Suppressor macrophage (primary cell): ENCODE data around the gene DIRAS1.
A peak's percentile ranks its signal among the peaks of the same experiment; 100 is the strongest.

Source experiments
- DNase-seq, 4 experiments: peaks; one replicate each; pipeline ENCODE4 v3.0.0-alpha.2; 2020 to 2022
- total RNA-seq, 17 experiments: gene quantifications; one replicate each; lab custom pipeline; 2026; ENCODE audit warnings: mixed read lengths in 6 of 17, inconsistent platforms in 3 of 17; lab: John Stamatoyannopoulos, UW

DIRAS1 gene, protein sequence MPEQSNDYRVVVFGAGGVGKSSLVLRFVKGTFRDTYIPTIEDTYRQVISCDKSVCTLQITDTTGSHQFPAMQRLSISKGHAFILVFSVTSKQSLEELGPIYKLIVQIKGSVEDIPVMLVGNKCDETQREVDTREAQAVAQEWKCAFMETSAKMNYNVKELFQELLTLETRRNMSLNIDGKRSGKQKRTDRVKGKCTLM
- 0.98 to 9.1 (median 3.1) reads per million in 17 experiments for total RNA-seq

GRCh38 chr19:2720777-2721569, at the start of gene DIRAS1:
Gene DIRAS1, minus strand, starts transcription at chr19:2721372. Its CDS starts 3,566 bp downstream, at chr19:2717806.
- peak in 1 of 4 experiments; percentile 49 for DNase-seq

DNA sequence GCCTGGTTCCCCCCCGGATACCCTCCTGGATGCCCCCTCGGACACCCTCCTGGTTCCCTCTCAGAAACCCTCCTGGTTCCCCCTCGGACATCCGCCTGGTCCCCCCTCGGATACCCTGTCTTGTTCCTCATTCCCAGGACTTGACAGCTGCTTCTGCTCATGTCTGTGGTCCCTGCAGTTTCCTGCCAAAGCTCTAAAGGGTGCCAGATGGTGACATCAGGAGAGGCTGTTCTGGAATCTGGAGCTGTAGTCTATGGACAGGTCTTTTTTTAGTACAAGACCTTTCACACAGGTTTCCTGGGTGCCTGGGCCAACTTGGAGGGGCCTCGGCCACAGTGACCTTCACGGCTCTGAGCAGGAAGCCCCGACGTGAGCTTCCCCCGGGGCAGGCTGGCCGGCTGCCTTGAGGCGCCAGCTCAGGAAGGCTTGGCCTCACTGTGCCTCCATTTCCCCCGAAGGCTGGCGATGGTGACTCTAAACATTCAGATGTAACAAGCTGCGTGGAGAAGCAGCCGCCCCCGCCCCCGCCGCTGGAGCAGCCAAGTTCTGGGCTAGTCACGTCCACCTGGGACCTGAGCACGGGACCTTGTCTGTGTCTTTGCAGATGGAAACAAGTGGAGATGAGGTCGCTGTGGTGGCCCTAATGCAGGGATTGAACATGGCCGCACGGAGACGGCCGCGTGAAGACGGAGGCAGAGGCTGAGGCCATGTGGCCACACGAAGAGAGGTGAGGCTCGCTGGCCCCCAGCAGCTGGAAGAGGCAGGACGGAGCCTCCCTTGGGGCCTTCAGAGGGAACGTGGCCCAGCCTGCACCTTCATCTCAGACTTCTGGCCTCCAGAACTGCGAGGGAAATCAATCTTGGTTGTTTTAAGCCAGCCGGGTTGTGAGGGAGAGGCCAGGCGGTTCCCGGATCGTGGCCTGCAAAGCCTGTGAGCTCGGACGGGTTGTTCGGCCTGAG, 49.2 kb upstream of the DIRAS1 start:
- DNase-seq: peak; percentile 61 to 77 (median 76)

DNA sequence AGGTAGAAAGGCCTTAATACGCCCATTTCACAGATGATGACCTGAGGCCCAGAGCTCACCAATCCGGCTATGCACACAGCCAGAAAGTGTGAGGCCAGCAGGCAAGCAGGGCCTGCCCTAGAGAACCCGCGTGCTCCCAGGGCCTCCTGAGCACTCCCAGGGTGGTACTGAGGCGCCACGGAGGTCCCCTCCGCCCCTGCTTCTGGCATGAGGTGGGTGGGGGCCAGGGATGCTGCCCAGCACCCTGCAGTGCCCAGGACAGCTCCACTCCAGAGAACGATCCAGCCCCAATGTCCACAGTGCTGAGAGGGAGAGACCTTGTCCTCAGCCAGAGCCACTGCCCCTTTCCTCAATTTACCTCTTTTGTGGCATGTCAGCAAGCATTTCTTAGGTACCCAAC, 48.0 kb upstream of the DIRAS1 start:
- DNase-seq: no peak

DNA sequence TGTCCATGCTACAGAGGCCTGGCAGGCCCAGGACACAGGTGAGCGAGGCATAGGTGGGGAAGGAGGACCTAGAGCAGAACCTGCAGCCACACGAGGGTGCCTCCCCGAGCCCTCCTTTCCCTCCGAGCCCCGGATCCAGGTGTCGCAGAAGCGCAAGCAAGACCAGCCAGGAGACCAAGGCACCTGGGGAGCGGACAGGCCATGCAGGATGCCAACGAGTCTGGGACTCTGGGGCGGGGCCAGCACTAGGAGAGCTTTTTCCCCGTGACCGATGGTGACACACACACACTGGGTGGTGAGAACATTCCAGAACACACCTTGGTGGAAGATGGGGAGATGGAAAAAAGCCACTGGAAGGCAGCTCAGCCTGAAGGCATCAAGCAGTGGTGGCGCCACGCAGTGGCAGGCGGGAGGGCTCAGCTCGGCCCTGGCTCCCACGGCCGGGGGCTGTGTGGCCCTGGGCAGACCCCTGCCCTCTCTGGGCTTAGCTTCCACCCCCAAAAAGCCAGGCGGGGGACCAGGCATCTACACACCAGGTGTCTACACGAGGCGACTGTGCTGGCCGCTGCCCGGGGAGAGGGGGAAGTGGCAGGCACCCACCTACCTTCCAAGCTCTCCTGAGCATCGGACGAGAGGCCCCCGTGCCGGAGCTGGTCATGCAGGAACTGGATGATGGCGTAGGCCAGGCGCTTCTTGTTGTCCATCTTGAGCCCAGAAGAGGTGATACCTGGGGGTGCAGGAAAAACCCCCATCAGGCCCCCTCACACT, 47.4 kb upstream of the DIRAS1 start:
- DNase-seq: no peak

DNA sequence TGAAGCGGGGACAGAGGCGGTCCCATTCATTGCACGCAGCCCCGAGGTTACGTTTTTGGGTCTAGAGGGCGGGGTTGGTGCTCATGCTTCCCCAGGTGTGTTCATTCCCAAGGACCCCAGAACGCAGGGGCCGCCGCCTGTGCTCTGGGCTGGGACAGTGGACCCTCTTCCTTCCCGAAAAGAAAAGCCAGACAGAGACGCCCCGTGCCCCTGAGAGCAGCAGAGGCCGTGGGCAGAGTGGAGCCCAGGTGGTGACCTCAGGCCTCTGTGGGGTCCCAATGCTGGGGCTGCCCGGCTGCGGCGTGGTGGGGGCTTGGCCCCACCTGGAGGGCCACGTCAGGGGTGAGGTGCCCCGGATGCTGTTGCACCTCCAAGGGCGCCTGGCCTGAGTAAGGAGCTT, 46.5 kb upstream of the DIRAS1 start:
- DNase-seq: no peak

- DNase-seq: no peak
Observed at GRCh38 chr19:2766594-2767372, 45.6 kb upstream of the DIRAS1 start.

DNA sequence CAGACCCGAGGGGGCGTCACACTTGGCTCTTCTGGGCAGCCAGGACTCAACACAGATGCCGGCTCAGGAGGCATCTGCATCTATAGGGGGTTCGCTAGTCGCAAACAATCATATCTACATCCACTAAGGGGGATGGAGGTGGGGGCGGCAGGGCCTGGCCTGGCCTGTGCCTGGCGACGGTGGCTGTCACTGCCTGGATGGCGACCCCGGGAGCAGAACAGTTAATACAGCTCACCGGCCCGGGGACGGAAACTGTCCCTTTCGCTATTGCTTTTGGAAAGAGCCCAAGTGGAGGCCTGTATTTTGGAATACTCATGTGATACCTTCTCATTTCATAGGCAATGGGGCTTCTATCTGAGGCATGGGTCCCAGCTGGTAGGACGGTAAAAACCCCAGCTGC, 44.2 kb upstream of the DIRAS1 start:
- DNase-seq: no peak

GRCh38 chr19:2764945-2765344, 43.8 kb upstream of the DIRAS1 start:
- DNase-seq: no peak

- DNase-seq: no peak
Observed at GRCh38 chr19:2763687-2764086, 42.5 kb upstream of the DIRAS1 start.

- no peak for DNase-seq
Observed at GRCh38 chr19:2762783-2763496, 41.8 kb upstream of the DIRAS1 start.

- no peak for DNase-seq
Observed at GRCh38 chr19:2761876-2762782, 41.0 kb upstream of the DIRAS1 start.

- DNase-seq: no peak
Observed at GRCh38 chr19:2761309-2761677, 40.1 kb upstream of the DIRAS1 start.

GRCh38 chr19:2759965-2760364, 38.8 kb upstream of the DIRAS1 start:
- no peak for DNase-seq

GRCh38 chr19:2759362-2759761, 38.2 kb upstream of the DIRAS1 start:
- peak in 2 of 4 experiments; percentile 18 to 21 for DNase-seq

GRCh38 chr19:2758601-2759313, 37.6 kb upstream of the DIRAS1 start:
- no peak for DNase-seq

DNA sequence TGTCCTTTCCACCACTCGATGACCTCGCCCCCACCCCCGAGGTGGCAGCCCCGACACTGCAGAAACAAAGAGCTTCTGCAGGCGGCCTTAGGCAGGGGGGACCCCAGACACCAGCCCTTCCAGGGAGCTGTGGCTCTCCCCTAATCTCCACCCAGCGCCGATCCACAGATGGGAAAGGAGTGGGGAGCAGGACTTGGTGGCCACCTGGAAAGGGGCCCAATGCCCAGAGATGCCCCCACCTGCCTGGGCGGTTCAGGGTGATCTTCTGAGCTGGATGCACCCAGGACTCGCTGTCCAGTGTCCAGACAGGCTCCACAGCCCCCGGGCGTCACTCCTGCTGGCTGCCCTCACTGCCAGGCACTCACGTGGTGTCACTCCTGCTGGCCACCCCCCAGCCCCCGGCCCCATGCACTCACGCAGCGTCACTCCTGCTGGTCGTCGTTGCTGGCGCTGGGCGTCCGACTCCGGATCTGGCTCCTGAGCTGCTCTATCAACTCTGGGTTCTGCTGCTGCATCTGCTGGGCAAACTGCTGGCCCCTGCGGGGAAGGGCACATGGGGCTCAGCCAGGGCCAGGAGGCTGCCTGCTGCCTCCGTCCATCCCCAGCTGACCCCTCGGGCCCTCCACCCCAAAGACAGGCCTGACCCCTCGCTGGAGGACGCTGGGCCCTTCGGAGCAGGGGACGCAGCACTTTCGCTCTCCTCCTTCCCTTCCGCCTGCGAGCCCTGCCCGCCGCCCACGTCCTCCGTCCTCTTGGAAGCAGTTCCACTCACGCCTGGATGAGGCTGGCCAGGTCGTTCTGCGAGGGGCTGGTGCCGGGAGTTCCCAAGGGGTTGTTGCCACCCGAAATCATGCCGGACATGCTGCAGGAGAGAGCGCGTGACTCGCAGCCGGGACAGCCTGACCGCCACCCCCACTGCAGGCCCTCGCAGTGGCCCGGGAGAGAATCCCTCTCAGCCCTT, 36.0 kb upstream of the DIRAS1 start:
- DNase-seq: no peak

GRCh38 chr19:2756477-2756876, 35.3 kb upstream of the DIRAS1 start:
- no peak for DNase-seq

GRCh38 chr19:2755811-2756210, 34.6 kb upstream of the DIRAS1 start:
- DNase-seq: no peak
